ENCODE data around the gene PHACTR3. TPM values are rescaled to one million over a fixed set of nuclear protein-coding genes. Genes with fewer than 3 reads are reported as not detected.

Gene PHACTR3
- total RNA-seq, 2 donors from 2014 or later, result 0.13 TPM; not detected in 1

DNA sequence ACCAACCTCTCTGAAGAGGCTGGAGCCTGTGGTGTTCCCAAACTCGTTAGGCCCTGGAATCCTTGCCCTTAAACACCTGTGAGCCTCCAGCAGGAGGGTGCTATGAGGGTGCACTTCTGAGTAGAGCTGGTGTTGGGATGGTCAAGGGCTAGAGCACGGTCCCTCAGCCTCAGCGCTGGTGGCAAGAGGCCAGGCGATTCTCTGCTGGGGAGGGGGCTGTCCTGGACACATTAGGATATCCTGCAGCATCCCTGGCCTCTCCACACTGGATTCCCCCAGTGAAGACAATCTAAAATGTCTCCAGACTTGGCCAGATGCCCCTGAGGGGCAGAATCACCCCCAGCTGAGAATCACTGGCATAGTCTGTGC, 171.3 kb downstream of the PHACTR3 start:
- WGBS, 2 experiments (ENCODE audit: insufficient coverage in 1 of 2, insufficient read length in 1 of 2), result 80 to 94% methylated on average over 3 to 4 of the region's 4 CpGs
- H3K4me1 Mint-ChIP-seq, result peaks cover 7% of the 10 kb centered on the region
- no peak overlapping the region for H3K9ac ChIP-seq (ENCODE audit: extremely low read depth, low read length, poor library complexity, severe bottlenecking)
- H3K27me3 Mint-ChIP-seq (ENCODE audit: insufficient read depth), result peaks cover 57% of the 10 kb centered on the region
- H3K9me3 ChIP-seq (ENCODE audit: control insufficient read depth, low read length), result no peaks in the 10 kb centered on the region
- H3K27me3 ChIP-seq (ENCODE audit: control insufficient read depth, insufficient read depth, low read length, poor library complexity, severe bottlenecking), result peaks cover 56% of the 10 kb centered on the region
- H3K4me3 Mint-ChIP-seq, result no peak overlapping the region
- H3K27ac Mint-ChIP-seq, result no peak overlapping the region
- H3K4me1 ChIP-seq (ENCODE audit: control insufficient read depth, insufficient read depth, low read length), result no peaks in the 10 kb centered on the region
- H3K9me3 Mint-ChIP-seq, result no peaks in the 10 kb centered on the region
- H3K27ac ChIP-seq (ENCODE audit: low read depth, low read length), result no peak overlapping the region
- no peaks in the 10 kb centered on the region for H3K36me3 Mint-ChIP-seq (ENCODE audit: low read depth)
- no peak for DNase-seq
- no peak overlapping the region for H3K4me3 ChIP-seq (ENCODE audit: low read length)
- H3K36me3 ChIP-seq (ENCODE audit: control insufficient read depth, insufficient read depth, low read length), result no peaks in the 10 kb centered on the region
- TF ChIP-seq, protein P1, sequence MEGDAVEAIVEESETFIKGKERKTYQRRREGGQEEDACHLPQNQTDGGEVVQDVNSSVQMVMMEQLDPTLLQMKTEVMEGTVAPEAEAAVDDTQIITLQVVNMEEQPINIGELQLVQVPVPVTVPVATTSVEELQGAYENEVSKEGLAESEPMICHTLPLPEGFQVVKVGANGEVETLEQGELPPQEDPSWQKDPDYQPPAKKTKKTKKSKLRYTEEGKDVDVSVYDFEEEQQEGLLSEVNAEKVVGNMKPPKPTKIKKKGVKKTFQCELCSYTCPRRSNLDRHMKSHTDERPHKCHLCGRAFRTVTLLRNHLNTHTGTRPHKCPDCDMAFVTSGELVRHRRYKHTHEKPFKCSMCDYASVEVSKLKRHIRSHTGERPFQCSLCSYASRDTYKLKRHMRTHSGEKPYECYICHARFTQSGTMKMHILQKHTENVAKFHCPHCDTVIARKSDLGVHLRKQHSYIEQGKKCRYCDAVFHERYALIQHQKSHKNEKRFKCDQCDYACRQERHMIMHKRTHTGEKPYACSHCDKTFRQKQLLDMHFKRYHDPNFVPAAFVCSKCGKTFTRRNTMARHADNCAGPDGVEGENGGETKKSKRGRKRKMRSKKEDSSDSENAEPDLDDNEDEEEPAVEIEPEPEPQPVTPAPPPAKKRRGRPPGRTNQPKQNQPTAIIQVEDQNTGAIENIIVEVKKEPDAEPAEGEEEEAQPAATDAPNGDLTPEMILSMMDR (conservative IDR thresholded peaks at IDR 0.05), result no peak

DNA sequence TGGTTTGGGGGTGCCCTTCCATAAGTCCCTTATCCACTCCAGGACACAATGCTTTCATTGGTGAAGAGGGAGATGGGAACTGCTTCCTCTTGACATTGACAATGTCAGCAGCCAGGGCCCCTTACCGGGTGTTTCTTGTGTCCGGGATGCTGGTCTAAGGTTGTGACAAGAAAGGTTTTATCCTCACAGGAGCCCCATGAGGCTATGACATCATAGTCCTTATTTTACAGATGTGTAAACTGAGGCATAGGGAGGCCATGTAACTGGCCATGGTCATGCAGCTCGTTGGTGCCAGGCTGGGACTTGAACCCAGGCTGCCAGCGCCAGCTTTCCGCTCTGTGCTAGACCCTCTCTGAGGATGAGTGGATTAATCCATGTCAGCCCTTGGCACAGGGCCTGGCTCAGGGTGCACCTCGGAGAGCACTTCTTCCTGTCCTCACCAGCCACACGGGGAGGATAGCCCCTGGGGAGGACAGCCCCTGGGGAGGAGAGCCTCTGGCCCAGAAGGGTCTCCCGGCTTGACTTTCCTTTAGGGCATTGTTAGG, 171.8 kb downstream of the PHACTR3 start:
- Histone ChIP-seq H3K27me3 (ENCODE audit: control insufficient read depth, insufficient read depth, low read length, poor library complexity, severe bottlenecking) (peaks cover 56% of the 10 kb centered on the region), H3K4me3 (ENCODE audit: low read length) (no peak overlapping the region), H3K27ac (ENCODE audit: low read depth, low read length) (no peak overlapping the region), H3K9me3 (ENCODE audit: control insufficient read depth, low read length) (no peaks in the 10 kb centered on the region), H3K4me1 (ENCODE audit: control insufficient read depth, insufficient read depth, low read length) (no peaks in the 10 kb centered on the region), H3K36me3 (ENCODE audit: control insufficient read depth, insufficient read depth, low read length) (no peaks in the 10 kb centered on the region), H3K9ac (ENCODE audit: extremely low read depth, low read length, poor library complexity, severe bottlenecking) (no peak overlapping the region)
- DNase-seq, result peak; percentile 17
- Mint-ChIP-seq H3K27me3 (ENCODE audit: insufficient read depth) (peaks cover 57% of the 10 kb centered on the region), H3K9me3 (no peaks in the 10 kb centered on the region), H3K27ac (no peak overlapping the region), H3K36me3 (ENCODE audit: low read depth) (no peaks in the 10 kb centered on the region), H3K4me3 (no peak overlapping the region), H3K4me1 (peaks cover 7% of the 10 kb centered on the region)
- 74 to 75% methylated on average over 2 to 8 of the region's 8 CpGs for WGBS, 2 experiments (ENCODE audit: insufficient coverage in 1 of 2, insufficient read length in 1 of 2)
- TF ChIP-seq, protein P1 (conservative IDR thresholded peaks at IDR 0.05), result no peak

DNA sequence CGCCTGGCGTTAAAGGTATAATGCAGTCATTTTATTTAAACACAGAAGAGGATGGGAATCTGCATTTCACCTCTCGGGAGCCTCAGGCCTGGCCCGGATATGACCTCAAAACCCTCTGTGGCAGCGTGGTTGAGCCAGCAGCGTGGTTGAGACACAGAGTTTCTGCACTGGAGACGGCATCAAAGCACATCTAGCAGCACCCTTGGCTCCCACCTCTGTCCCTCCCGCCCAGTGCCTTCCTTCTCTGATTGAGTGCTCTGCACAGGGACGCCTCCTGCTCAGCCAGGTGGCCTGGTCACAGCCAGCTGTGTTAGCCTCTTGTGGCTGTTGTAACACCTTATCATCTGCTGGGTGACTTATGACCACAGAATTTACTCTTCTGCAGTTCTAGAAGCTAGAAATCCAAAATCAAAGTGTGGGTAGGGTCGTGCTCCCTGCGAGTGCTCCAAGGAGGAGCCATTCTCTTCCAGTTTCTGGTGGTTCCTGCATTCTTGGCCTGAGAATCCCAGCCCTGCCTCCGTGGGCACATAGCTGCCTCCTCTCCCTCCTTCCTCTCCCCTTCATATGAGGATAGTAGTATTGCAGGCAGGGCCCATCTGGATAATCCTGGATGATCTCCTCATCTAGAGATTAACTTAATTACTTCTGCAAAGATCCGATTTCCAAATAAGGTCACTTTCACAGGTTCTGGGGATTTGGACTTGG, 172.4 kb downstream of the PHACTR3 start:
- Mint-ChIP-seq H3K4me1 (peaks cover 7% of the 10 kb centered on the region), H3K4me3 (no peak overlapping the region), H3K9me3 (no peaks in the 10 kb centered on the region), H3K36me3 (ENCODE audit: low read depth) (no peaks in the 10 kb centered on the region), H3K27me3 (ENCODE audit: insufficient read depth) (peaks cover 57% of the 10 kb centered on the region), H3K27ac (no peak overlapping the region)
- Histone ChIP-seq H3K4me1 (ENCODE audit: control insufficient read depth, insufficient read depth, low read length) (no peaks in the 10 kb centered on the region), H3K27me3 (ENCODE audit: control insufficient read depth, insufficient read depth, low read length, poor library complexity, severe bottlenecking) (peaks cover 56% of the 10 kb centered on the region), H3K27ac (ENCODE audit: low read depth, low read length) (no peak overlapping the region), H3K9me3 (ENCODE audit: control insufficient read depth, low read length) (no peaks in the 10 kb centered on the region), H3K9ac (ENCODE audit: extremely low read depth, low read length, poor library complexity, severe bottlenecking) (no peak overlapping the region), H3K36me3 (ENCODE audit: control insufficient read depth, insufficient read depth, low read length) (no peaks in the 10 kb centered on the region), H3K4me3 (ENCODE audit: low read length) (no peak overlapping the region)
- peak; percentile 16 for DNase-seq
- WGBS, 2 experiments (ENCODE audit: insufficient coverage in 1 of 2, insufficient read length in 1 of 2), result 82 to 86% methylated on average over 11 to 13 of the region's 13 CpGs
- TF ChIP-seq, protein P1 (conservative IDR thresholded peaks at IDR 0.05), result no peak
